Measurements from ENCODE around the gene BAMBI.

GRCh38 chr10:28709001-28709710 lies 31.8 kb downstream of the BAMBI start:
- TF ChIP-seq CTCF (optimal IDR thresholded peaks at IDR 0.05 in 1 of 3, IDR thresholded peaks at IDR 0.05 in 1 of 3, conservative IDR thresholded peaks at IDR 0.05 in 1 of 3; ENCODE audit: extremely low read depth in 1 of 3, insufficient read depth in 2 of 3, low read length in 3 of 3): no peak
- no peak for TF ChIP-seq EZH2 (IDR thresholded peaks at IDR 0.05; ENCODE audit: low read length)

Data from keratinocyte (primary cell).